HG03045 (cell line): ENCODE measurements around the gene PEAR1.

Experiments used
- ATAC-seq: cut with Tn5 transposase; IDR thresholded peaks from one replicate; pipeline ENCODE4 v1.9.1; 2021; ENCODE audit warnings: mild to moderate bottlenecking, moderate library complexity; ENCODE audit not compliant: unreplicated experiment

The PEAR1 gene

GRCh38 chr1:156935505-156936128 is 42.1 kb downstream of the PEAR1 start:
- ATAC-seq, result no peak

- no peak for ATAC-seq
Measured at GRCh38 chr1:156936191-156936590, 42.7 kb downstream of the PEAR1 start.

- no peak for ATAC-seq
Measured at GRCh38 chr1:156936721-156937220, 43.3 kb downstream of the PEAR1 start.

GRCh38 chr1:156937883-156938282 is 44.4 kb downstream of the PEAR1 start:
- no peak for ATAC-seq

GRCh38 chr1:156938813-156939212 is 45.3 kb downstream of the PEAR1 start:
- no peak for ATAC-seq

- no peak for ATAC-seq
Measured at GRCh38 chr1:156939786-156940334, 46.3 kb downstream of the PEAR1 start.

GRCh38 chr1:156941675-156942074 is 48.2 kb downstream of the PEAR1 start:
- ATAC-seq, result no peak

GRCh38 chr1:156942176-156942575 is 48.7 kb downstream of the PEAR1 start:
- ATAC-seq, result no peak

- ATAC-seq, result no peak
Measured at GRCh38 chr1:156942576-156942975, 49.1 kb downstream of the PEAR1 start.

- no peak for ATAC-seq
Measured at GRCh38 chr1:156943756-156944155, 50.2 kb downstream of the PEAR1 start.

GRCh38 chr1:156944268-156944667 is 50.8 kb downstream of the PEAR1 start:
- ATAC-seq, result no peak

GRCh38 chr1:156944848-156945247 is 51.3 kb downstream of the PEAR1 start:
- no peak for ATAC-seq

- ATAC-seq, result no peak
Measured at GRCh38 chr1:156945881-156946661, 52.6 kb downstream of the PEAR1 start.

GRCh38 chr1:156947127-156947526 is 53.6 kb downstream of the PEAR1 start:
- ATAC-seq, result no peak

GRCh38 chr1:156947818-156948525 is 54.5 kb downstream of the PEAR1 start:
- ATAC-seq, result no peak

GRCh38 chr1:156948708-156949107 is 55.2 kb downstream of the PEAR1 start:
- ATAC-seq, result no peak

GRCh38 chr1:156949127-156949526 is 55.6 kb downstream of the PEAR1 start:
- no peak for ATAC-seq

- no peak for ATAC-seq
Measured at GRCh38 chr1:156951371-156951770, 57.9 kb downstream of the PEAR1 start.

- ATAC-seq, result no peak
Measured at GRCh38 chr1:156953571-156953970, 60.1 kb downstream of the PEAR1 start.

- ATAC-seq, result no peak
Measured at GRCh38 chr1:156956333-156956732, 62.8 kb downstream of the PEAR1 start.

GRCh38 chr1:156957634-156958033 is 64.1 kb downstream of the PEAR1 start:
- ATAC-seq, result no peak
